ENCODE data around the gene NRARP.

NRARP gene

GRCh38 chr9:137325799-137326198 lies 23.7 kb upstream of the NRARP start (continued):
- TF ChIP-seq ZBTB20 (tag by site-specific recombination; IDR thresholded peaks at IDR 0.05) (no peak), KLF1 (tag by site-specific recombination; IDR thresholded peaks at IDR 0.05) (no peak), SP2 (tag by site-specific recombination; IDR thresholded peaks at IDR 0.05) (no peak), ZNF660 (tag by site-specific recombination; IDR thresholded peaks at IDR 0.05) (no peak)

GRCh38 chr9:137325124-137325523 lies 23.1 kb upstream of the NRARP start:
- CTCF ChIA-PET, result interaction anchor here (0.6 to 1.5 kb wide), 3 partner anchors 23 to 262 kb away, joined by 3 to 4 read pairs (median 4); partner anchors contain the start of gene NRARP
- Histone ChIP-seq H3K4me3 (ENCODE audit: low read depth, low read length) (no peak overlapping the region), H3K9me3 (ENCODE audit: control insufficient read depth, insufficient read depth, low read depth, low read length) (no peaks in the 10 kb centered on the region), H3K4me1 (ENCODE audit: control insufficient read depth, insufficient read depth, low read length) (no peaks in the 10 kb centered on the region), H3K27ac (ENCODE audit: extremely low read depth, low read depth, low read length) (no peak overlapping the region), H3K36me3 (ENCODE audit: control insufficient read depth in 2 of 2, insufficient read depth in 1 of 2, low read length in 2 of 2) (no peaks in the 10 kb centered on the region)
- TF ChIP-seq SETDB1 (IDR thresholded peaks at IDR 0.05; ENCODE audit: insufficient read length, low read length), result no peak
- TF ChIP-seq ZBTB21 (tag by site-specific recombination; IDR thresholded peaks at IDR 0.05), result no peak
- no peak for TF ChIP-seq ZNF549 (tag by site-specific recombination; IDR thresholded peaks at IDR 0.05)
- no peak for TF ChIP-seq ZNF571 (tag by site-specific recombination; IDR thresholded peaks at IDR 0.05)
- no peak for TF ChIP-seq GLI2 (tag by site-specific recombination; IDR thresholded peaks at IDR 0.05; ENCODE audit: borderline replicate concordance, low read depth)
- TF ChIP-seq ZBTB26 (tag by site-specific recombination; optimal IDR thresholded peaks at IDR 0.05), result no peak
- TF ChIP-seq ZNF530 (tag by site-specific recombination; IDR thresholded peaks at IDR 0.05; ENCODE audit: low read depth), result no peak
- POLR2A ChIA-PET, result interaction anchor here (0.6 to 1.2 kb wide), 3 partner anchors 23 to 89 kb away, joined by 3 to 4 read pairs (median 4); partner anchors contain the start of gene NRARP

GRCh38 chr9:137323531-137324331 lies 21.7 kb upstream of the NRARP start:
- no peaks in the 10 kb centered on the region for H3K4me1 ChIP-seq (ENCODE audit: control insufficient read depth, insufficient read depth, low read length)
- H3K36me3 ChIP-seq (ENCODE audit: control insufficient read depth in 2 of 2, insufficient read depth in 1 of 2, low read length in 2 of 2), result no peaks in the 10 kb centered on the region
- no peak overlapping the region for H3K4me3 ChIP-seq (ENCODE audit: low read depth, low read length)
- ChIA-PET CTCF (interaction anchor here (0.8 to 1.5 kb wide), 2 partner anchors 11 to 22 kb away, joined by 4 to 5 read pairs; partner anchors contain the start of gene NRARP), POLR2A (no interaction called here)
- H3K9me3 ChIP-seq (ENCODE audit: control insufficient read depth, insufficient read depth, low read depth, low read length), result no peaks in the 10 kb centered on the region
- no peak overlapping the region for H3K27ac ChIP-seq (ENCODE audit: extremely low read depth, low read depth, low read length)
- TF ChIP-seq ZNF248 (tag by site-specific recombination; IDR thresholded peaks at IDR 0.05) (no peak), ZNF514 (tag by site-specific recombination; IDR thresholded peaks at IDR 0.05) (no peak), ZNF654 (tag by site-specific recombination; IDR thresholded peaks at IDR 0.05; ENCODE audit: low read depth) (no peak), ZBTB10 (tag by site-specific recombination; IDR thresholded peaks at IDR 0.05) (no peak), ZNF280D (tag by site-specific recombination; IDR thresholded peaks at IDR 0.05) (no peak), ZNF221 (tag by site-specific recombination; IDR thresholded peaks at IDR 0.05; ENCODE audit: borderline replicate concordance) (no peak), ZNF555 (tag by site-specific recombination; conservative IDR thresholded peaks at IDR 0.05) (no peak), ZNF114 (tag by site-specific recombination; IDR thresholded peaks at IDR 0.05) (no peak), ZNF24 (tag by site-specific recombination; IDR thresholded peaks at IDR 0.05) (no peak), ZNF175 (tag by site-specific recombination; IDR thresholded peaks at IDR 0.05) (no peak), ZNF645 (tag by site-specific recombination; IDR thresholded peaks at IDR 0.05) (no peak), SETDB1 (IDR thresholded peaks at IDR 0.05; ENCODE audit: insufficient read length, low read length) (no peak), ZBTB44 (tag by site-specific recombination; IDR thresholded peaks at IDR 0.05) (no peak)
